Panc1 (cell line): ENCODE measurements around the gene ZNF479.

Source experiments
- POLR2AphosphoS5 ChIP-seq: IDR thresholded peaks from 2 replicates; pipeline ENCODE4 v1.6.1; 2012; ENCODE audit warnings: mild to moderate bottlenecking, low read depth, low read length, moderate library complexity
- SIN3A ChIP-seq: IDR thresholded peaks from 2 replicates; pipeline ENCODE4 v1.6.1; 2012; ENCODE audit warnings: low read depth, mild to moderate bottlenecking, low read length, moderate library complexity, borderline replicate concordance; ENCODE audit not compliant: insufficient read depth
- TCF7L2 ChIP-seq: IDR thresholded peaks from 2 replicates; pipeline ENCODE4 v1.6.1; 2011; ENCODE audit warnings: mild to moderate bottlenecking, low read depth, low read length, inconsistent platforms
- TF ChIP-seq, protein P1 (sequence below): fragments of 450-650 bp; IDR thresholded peaks from 2 replicates; pipeline ENCODE4 v1.5.1; 2017; ENCODE audit warnings: mild to moderate bottlenecking
- TF ChIP-seq, protein P2 (sequence below), 2 experiments: IDR thresholded peaks; 2 replicates each; pipeline ENCODE4 v1.6.1; 2011 to 2012; ENCODE audit warnings: low read depth in 2 of 2, control low read depth in 1 of 2, low read length in 1 of 2, mild to moderate bottlenecking in 1 of 2, moderate library complexity in 1 of 2; ENCODE audit not compliant: insufficient read depth in 1 of 2

DNA sequence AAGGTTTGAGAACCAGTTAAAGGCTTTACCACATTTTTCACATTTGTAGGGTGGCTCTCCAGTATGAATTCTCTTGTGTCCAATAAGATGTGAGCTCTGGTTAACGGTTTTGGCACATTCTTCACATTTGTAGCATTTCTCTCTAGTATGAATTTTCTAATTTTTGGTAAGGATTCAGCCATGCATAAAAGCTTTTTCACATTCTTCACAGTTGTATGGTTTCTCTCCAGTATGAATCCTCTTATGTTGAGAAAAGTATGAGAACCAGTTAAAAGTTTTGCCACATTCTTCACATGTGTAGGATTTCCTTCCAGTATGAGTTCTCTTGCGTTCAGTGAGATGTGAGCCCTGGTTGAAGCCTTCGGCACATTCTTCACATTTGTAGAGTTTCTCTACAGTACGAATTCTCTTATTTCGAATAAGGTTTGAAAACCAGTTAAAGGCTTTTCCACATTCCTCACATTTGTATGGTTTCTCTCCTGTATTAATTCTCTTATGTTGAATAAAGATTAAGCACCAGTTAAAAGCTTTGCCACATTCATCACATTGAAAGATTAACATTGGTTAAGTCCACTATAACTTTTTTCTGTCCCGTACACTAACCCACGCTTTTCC lies 33.2 kb upstream of the ZNF479 start:
- TF ChIP-seq, protein P1, sequence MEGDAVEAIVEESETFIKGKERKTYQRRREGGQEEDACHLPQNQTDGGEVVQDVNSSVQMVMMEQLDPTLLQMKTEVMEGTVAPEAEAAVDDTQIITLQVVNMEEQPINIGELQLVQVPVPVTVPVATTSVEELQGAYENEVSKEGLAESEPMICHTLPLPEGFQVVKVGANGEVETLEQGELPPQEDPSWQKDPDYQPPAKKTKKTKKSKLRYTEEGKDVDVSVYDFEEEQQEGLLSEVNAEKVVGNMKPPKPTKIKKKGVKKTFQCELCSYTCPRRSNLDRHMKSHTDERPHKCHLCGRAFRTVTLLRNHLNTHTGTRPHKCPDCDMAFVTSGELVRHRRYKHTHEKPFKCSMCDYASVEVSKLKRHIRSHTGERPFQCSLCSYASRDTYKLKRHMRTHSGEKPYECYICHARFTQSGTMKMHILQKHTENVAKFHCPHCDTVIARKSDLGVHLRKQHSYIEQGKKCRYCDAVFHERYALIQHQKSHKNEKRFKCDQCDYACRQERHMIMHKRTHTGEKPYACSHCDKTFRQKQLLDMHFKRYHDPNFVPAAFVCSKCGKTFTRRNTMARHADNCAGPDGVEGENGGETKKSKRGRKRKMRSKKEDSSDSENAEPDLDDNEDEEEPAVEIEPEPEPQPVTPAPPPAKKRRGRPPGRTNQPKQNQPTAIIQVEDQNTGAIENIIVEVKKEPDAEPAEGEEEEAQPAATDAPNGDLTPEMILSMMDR: no peak
- no peak for TF ChIP-seq POLR2AphosphoS5
- TF ChIP-seq, protein P2, sequence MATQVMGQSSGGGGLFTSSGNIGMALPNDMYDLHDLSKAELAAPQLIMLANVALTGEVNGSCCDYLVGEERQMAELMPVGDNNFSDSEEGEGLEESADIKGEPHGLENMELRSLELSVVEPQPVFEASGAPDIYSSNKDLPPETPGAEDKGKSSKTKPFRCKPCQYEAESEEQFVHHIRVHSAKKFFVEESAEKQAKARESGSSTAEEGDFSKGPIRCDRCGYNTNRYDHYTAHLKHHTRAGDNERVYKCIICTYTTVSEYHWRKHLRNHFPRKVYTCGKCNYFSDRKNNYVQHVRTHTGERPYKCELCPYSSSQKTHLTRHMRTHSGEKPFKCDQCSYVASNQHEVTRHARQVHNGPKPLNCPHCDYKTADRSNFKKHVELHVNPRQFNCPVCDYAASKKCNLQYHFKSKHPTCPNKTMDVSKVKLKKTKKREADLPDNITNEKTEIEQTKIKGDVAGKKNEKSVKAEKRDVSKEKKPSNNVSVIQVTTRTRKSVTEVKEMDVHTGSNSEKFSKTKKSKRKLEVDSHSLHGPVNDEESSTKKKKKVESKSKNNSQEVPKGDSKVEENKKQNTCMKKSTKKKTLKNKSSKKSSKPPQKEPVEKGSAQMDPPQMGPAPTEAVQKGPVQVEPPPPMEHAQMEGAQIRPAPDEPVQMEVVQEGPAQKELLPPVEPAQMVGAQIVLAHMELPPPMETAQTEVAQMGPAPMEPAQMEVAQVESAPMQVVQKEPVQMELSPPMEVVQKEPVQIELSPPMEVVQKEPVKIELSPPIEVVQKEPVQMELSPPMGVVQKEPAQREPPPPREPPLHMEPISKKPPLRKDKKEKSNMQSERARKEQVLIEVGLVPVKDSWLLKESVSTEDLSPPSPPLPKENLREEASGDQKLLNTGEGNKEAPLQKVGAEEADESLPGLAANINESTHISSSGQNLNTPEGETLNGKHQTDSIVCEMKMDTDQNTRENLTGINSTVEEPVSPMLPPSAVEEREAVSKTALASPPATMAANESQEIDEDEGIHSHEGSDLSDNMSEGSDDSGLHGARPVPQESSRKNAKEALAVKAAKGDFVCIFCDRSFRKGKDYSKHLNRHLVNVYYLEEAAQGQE (IDR thresholded peaks at IDR 0.05; ENCODE audit: insufficient read depth in 1 of 2, low read depth in 2 of 2, low read length in 1 of 2): no peak
- no peak for TF ChIP-seq SIN3A
- no peak for TF ChIP-seq TCF7L2
